GM12878 (cell line): Measurements from ENCODE around the gene SUV39H1. TPM values are rescaled to one million over a fixed set of nuclear protein-coding genes. Genes with fewer than 3 reads are reported as not detected.

Experiments used
- ATF2 ChIP-seq: IDR thresholded peaks from 2 replicates; pipeline ENCODE4 v1.6.1; 2012; ENCODE audit warnings: low read length, inconsistent platforms
- CUX1 ChIP-seq: IDR thresholded peaks from 2 replicates; pipeline ENCODE4 v1.6.1; 2012; ENCODE audit warnings: improper control_type of control experiment, low read depth, low read length; ENCODE audit not compliant: insufficient replicate concordance
- EED ChIP-seq: sonication (generic); IDR thresholded peaks from 2 replicates; pipeline ENCODE4 v1.6.1; 2016; ENCODE audit warnings: antibody characterized with exemption, low read depth
- MTA3 ChIP-seq: IDR thresholded peaks from 2 replicates; pipeline ENCODE4 v1.6.1; 2012; ENCODE audit warnings: low read length, inconsistent platforms, borderline replicate concordance
- STAT1 ChIP-seq: fragments of 450-650 bp; conservative IDR thresholded peaks from 2 replicates; pipeline ENCODE4 v1.6.1; 2014; ENCODE audit warnings: antibody characterized with exemption, mild to moderate bottlenecking
- polyA plus RNA-seq, 11 experiments: library from polyadenylated mRNA; depleted of rRNA in 4 of 11; unstranded in 6 of 11; stranded (reverse) in 5 of 11; fragments of >200 nt; fragmentation: Nextera tagmentation in 4 of 11; fragmentation: Illumina TruSeq in 1 of 11; extraction: Ambion mirVana in 4 of 11; extraction: Trizol in 1 of 11; gene quantifications; 1 replicate in 1 of 11; 2 replicates in 10 of 11; pipeline versions ENCODE4 v1.2.1 to v1.2.3, GENCODE V29; 2011 to 2016; ENCODE audit warnings: inconsistent platforms in 2 of 11, missing spikeins in 2 of 11, low read depth in 1 of 11
- total RNA-seq, 4 experiments: library from RNA; depleted of rRNA in 3 of 4; stranded (reverse); fragments of >200 nt in 3 of 4; fragmentation: Illumina TruSeq in 1 of 4; extraction: Trizol in 1 of 4; gene quantifications; 2 replicates each; pipeline versions ENCODE4 v1.2.1 to v1.2.3, GENCODE V29; 2013 to 2021
- TF ChIP-seq, protein P1 (sequence below): IDR thresholded peaks from 2 replicates; pipeline ENCODE4 v1.6.1; 2011; ENCODE audit warnings: low read depth, mild to moderate bottlenecking, low read length, moderate library complexity, borderline replicate concordance; ENCODE audit errors: extremely low read depth

SUV39H1 gene
- total and polyA plus RNA-seq, 10 of the 15 experiments (the other 5 are each of a cell fraction or from before 2014, with no cell fraction given) = 4.9 to 33.2 (median 17.1) TPM

DNA sequence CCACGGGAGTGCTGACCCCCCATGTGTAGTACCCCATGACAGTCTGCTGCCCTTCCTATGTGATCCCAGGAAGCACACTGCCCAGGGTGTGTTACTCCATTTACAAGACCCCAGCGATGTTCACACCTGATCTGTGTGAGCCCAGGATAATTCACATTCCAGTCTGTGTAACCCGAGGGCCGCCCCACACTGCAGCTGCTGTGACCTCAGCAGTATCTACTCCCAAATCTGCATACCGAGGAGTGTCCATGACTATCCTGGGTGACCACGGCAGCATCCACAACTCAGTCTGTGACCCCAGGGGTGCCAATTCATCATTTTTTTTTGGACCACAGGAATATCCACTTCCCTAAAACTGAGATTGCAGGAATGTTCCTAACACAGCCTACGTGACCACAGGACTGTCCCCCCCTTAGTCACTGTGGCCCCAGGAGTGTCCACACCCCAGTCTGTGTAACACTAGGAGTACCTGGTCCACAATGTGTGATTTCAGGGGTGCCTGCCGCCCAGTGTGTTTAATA lies 57.2 kb downstream of the SUV39H1 start (continued):
- TF ChIP-seq CUX1 (no peak), MTA3 (no peak), STAT1 (no peak), ATF2 (no peak), EED (no peak)
- TF ChIP-seq, protein P1, sequence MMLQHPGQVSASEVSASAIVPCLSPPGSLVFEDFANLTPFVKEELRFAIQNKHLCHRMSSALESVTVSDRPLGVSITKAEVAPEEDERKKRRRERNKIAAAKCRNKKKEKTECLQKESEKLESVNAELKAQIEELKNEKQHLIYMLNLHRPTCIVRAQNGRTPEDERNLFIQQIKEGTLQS = no peak
